SK-N-MC (cell line): Measurements from ENCODE around the gene FBXO38.

Source experiments
- EZH2 ChIP-seq: fragments of 200-600 bp; sonication (generic); IDR thresholded peaks from one replicate; pipeline ENCODE4 v1.6.1; 2017; ENCODE audit warnings: antibody characterized with exemption
- POLR2AphosphoS5 ChIP-seq: IDR thresholded peaks from 2 replicates; pipeline ENCODE4 v1.6.1; 2012; ENCODE audit warnings: mild to moderate bottlenecking, low read depth, low read length, borderline replicate concordance

DNA sequence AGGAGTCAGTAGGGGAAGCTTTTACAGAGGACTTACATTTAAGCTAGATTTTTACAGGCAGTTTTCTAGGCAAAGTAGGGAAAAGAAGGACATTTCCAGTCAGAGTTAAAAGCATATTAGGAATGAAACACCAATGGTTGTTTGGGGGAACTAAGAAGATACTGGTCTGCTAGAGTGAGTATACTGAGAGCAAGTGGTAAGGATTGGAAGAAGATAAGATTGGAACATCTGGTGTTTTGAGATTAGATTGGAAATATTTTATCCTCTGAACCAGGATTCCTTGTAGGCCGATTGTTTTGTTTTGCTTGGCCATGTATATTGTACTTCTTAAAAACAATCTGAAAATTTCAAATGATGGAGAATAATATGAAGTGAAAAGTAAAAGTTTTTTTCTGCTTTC, 7.7 kb downstream of the FBXO38 start:
- no peak for TF ChIP-seq EZH2
- TF ChIP-seq POLR2AphosphoS5, result no peak
